ENCODE data around the gene CLPSL1. TPM values are rescaled to one million over a fixed set of nuclear protein-coding genes. Genes with fewer than 3 reads are reported as not detected.

Gene CLPSL1
- total RNA-seq, result not detected in 2 replicates

GRCh38 chr6:35780719-35781118 lies at the start of gene CLPSL1:
Gene CLPSL1 (plus strand): TSS chr6:35781019. CDS start chr6:35781111, 92 bp downstream.

GRCh38 chr6:35736982-35737412 lies 43.8 kb upstream of the CLPSL1 start, which contains the start of gene ARMC12:
Gene ARMC12 (plus strand): TSS chr6:35737032. CDS start chr6:35737109, 77 bp downstream.

GRCh38 chr6:35776364-35777215 lies 4.2 kb upstream of the CLPSL1 start, which contains the start of gene CLPSL2:
Gene CLPSL2 (plus strand): TSS chr6:35776598. CDS start chr6:35776619, 21 bp downstream.

GRCh38 chr6:35804996-35805736 lies 24.3 kb downstream of the CLPSL1 start, which contains the start of gene LHFPL5:
Gene LHFPL5 (plus strand): TSS chr6:35805352. CDS start chr6:35805671, 319 bp downstream.

Other genes with a start within 250 kb of the CLPSL1 start
- gene FKBP5, start 92.1 kb upstream of the CLPSL1 start, total RNA-seq, result 30.3 and 33.1 TPM in 2 replicates
- gene ARMC12, start 44.0 kb upstream of the CLPSL1 start, total RNA-seq, result 0.50 TPM in 1 of 2 replicates, not detected in the other
- not detected in 2 replicates for gene CLPSL2, start 4.4 kb upstream of the CLPSL1 start, total RNA-seq
- gene CLPS, start 16.3 kb downstream of the CLPSL1 start, total RNA-seq, result not detected in 2 replicates
- not detected in 2 replicates for gene LHFPL5, start 24.3 kb downstream of the CLPSL1 start, total RNA-seq
- 30.9 and 68.2 TPM in 2 replicates for gene SRPK1, start 140.1 kb downstream of the CLPSL1 start, total RNA-seq
- not detected in 2 replicates for gene SLC26A8, start 243.6 kb downstream of the CLPSL1 start, total RNA-seq
- 34.5 and 52.3 TPM in 2 replicates for gene MAPK14, start 246.8 kb downstream of the CLPSL1 start, total RNA-seq

Data from bladder microvascular endothelial cell (primary cell).